GM20000 (cell line): Measurements from ENCODE around the gene EME2.
A peak's percentile ranks its signal among the peaks of the same experiment; 100 is the strongest.

Experiments used
- DNase-seq: peaks from one replicate; pipeline ENCODE4 v3.0.0; 2012; ENCODE audit warnings: low spot score
- CTCF ChIP-seq: IDR thresholded peaks from 2 replicates; pipeline ENCODE4 v1.5.1; 2012; ENCODE audit warnings: mild to moderate bottlenecking, control low read depth; ENCODE audit errors: extremely low read depth, missing control alignments

Gene EME2, protein sequence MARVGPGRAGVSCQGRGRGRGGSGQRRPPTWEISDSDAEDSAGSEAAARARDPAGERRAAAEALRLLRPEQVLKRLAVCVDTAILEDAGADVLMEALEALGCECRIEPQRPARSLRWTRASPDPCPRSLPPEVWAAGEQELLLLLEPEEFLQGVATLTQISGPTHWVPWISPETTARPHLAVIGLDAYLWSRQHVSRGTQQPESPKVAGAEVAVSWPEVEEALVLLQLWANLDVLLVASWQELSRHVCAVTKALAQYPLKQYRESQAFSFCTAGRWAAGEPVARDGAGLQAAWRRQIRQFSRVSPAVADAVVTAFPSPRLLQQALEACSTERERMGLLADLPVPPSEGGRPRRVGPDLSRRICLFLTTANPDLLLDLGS

GRCh38 chr16:1772362-1772907, at the start of gene EME2:
Gene EME2 (plus strand): TSS chr16:1772810. CDS start chr16:1773228, 418 bp downstream.
- peak; percentile 61 for DNase-seq
- no peak for TF ChIP-seq CTCF

GRCh38 chr16:1723450-1724147, 49.0 kb upstream of the EME2 start:
- DNase-seq: peak; percentile 73

GRCh38 chr16:1724491-1724890, 48.1 kb upstream of the EME2 start:
- no peak for DNase-seq
- TF ChIP-seq CTCF: no peak

More at GRCh38 chr16:1723450-1724147, 49.0 kb upstream of the EME2 start:
- TF ChIP-seq CTCF: peak; percentile 46

- DNase-seq: no peak
- no peak for TF ChIP-seq CTCF
Observed at GRCh38 chr16:1726661-1727502, 45.7 kb upstream of the EME2 start.

- DNase-seq: no peak
- no peak for TF ChIP-seq CTCF
Observed at GRCh38 chr16:1727651-1728624, 44.7 kb upstream of the EME2 start.

DNA sequence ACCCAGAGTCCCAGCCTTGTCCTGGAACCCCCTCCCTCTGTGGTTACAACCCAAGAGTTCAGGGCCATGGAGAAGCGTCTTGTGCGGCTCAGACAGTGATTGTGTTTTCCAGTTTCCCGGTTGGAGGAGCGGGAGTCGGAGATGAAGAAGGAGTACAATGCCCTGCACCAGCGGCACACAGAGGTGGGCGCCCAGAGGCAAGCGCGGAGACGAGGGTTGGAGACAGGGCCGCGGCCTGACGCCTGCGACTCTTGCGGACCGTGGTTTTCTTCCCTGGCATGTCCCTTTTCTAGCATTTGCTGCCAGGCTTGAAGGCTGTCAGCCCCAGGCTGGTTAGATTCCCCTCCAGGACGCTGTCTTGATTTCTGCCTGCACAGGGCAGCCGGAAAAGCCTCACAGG, 43.6 kb upstream of the EME2 start:
- no peak for TF ChIP-seq CTCF
- no peak for DNase-seq
